Measurements from ENCODE around the gene SVEP1. TPM values are rescaled to one million over a fixed set of nuclear protein-coding genes. Genes with fewer than 3 reads are reported as not detected.
"Not testable (repeated sequence)": the region's sequence is repeated elsewhere in the genome, so short reads cannot be mapped to it uniquely, and the experiment has no call there.

Gene SVEP1
- total RNA-seq, 1 experiment from 2014 or later, result 0.05 TPM

- no peak overlapping the region for H3K27ac ChIP-seq (ENCODE audit: low read length)
- ATAC-seq, result no peak
- no peak for TF ChIP-seq POLR2AphosphoS5 (IDR thresholded peaks at IDR 0.05; ENCODE audit: low read depth, low read length)
- TF ChIP-seq, protein P1, sequence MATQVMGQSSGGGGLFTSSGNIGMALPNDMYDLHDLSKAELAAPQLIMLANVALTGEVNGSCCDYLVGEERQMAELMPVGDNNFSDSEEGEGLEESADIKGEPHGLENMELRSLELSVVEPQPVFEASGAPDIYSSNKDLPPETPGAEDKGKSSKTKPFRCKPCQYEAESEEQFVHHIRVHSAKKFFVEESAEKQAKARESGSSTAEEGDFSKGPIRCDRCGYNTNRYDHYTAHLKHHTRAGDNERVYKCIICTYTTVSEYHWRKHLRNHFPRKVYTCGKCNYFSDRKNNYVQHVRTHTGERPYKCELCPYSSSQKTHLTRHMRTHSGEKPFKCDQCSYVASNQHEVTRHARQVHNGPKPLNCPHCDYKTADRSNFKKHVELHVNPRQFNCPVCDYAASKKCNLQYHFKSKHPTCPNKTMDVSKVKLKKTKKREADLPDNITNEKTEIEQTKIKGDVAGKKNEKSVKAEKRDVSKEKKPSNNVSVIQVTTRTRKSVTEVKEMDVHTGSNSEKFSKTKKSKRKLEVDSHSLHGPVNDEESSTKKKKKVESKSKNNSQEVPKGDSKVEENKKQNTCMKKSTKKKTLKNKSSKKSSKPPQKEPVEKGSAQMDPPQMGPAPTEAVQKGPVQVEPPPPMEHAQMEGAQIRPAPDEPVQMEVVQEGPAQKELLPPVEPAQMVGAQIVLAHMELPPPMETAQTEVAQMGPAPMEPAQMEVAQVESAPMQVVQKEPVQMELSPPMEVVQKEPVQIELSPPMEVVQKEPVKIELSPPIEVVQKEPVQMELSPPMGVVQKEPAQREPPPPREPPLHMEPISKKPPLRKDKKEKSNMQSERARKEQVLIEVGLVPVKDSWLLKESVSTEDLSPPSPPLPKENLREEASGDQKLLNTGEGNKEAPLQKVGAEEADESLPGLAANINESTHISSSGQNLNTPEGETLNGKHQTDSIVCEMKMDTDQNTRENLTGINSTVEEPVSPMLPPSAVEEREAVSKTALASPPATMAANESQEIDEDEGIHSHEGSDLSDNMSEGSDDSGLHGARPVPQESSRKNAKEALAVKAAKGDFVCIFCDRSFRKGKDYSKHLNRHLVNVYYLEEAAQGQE (IDR thresholded peaks at IDR 0.05; ENCODE audit: insufficient read depth in 1 of 2, low read depth in 2 of 2, low read length in 1 of 2), result no peak
- TF ChIP-seq, protein P2, sequence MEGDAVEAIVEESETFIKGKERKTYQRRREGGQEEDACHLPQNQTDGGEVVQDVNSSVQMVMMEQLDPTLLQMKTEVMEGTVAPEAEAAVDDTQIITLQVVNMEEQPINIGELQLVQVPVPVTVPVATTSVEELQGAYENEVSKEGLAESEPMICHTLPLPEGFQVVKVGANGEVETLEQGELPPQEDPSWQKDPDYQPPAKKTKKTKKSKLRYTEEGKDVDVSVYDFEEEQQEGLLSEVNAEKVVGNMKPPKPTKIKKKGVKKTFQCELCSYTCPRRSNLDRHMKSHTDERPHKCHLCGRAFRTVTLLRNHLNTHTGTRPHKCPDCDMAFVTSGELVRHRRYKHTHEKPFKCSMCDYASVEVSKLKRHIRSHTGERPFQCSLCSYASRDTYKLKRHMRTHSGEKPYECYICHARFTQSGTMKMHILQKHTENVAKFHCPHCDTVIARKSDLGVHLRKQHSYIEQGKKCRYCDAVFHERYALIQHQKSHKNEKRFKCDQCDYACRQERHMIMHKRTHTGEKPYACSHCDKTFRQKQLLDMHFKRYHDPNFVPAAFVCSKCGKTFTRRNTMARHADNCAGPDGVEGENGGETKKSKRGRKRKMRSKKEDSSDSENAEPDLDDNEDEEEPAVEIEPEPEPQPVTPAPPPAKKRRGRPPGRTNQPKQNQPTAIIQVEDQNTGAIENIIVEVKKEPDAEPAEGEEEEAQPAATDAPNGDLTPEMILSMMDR (IDR thresholded peaks at IDR 0.05), result no peak
- no peak for TF ChIP-seq TCF7L2 (IDR thresholded peaks at IDR 0.05; ENCODE audit: low read depth, low read length)
- no peak for TF ChIP-seq SIN3A (IDR thresholded peaks at IDR 0.05; ENCODE audit: borderline replicate concordance, insufficient read depth, low read depth, low read length)
- H3K36me3 ChIP-seq (ENCODE audit: control insufficient read depth, insufficient read depth, low read length), result no peaks in the 10 kb centered on the region
- POLR2A ChIA-PET, result no interaction called here
- no TSS peak for BruUV-seq (replicated peaks)
- in situ Hi-C loops (cut with HindIII; ENCODE audit: low pct_unique_long_range_greater_than_20kb, low sequenced_read_pairs) (no loop called here), intact Hi-C loops (cut with micrococcal nuclease; ENCODE audit: unreplicated experiment) (no loop called here)
- no peaks in the 10 kb centered on the region; the same call in 1 of the 2 replicates for H3K27me3 ChIP-seq (ENCODE audit: control insufficient read depth, insufficient read depth, low read length)
- H3K4me1 ChIP-seq (ENCODE audit: control insufficient read depth, insufficient read depth, low read length), result no peaks in the 10 kb centered on the region
- H3K9me3 ChIP-seq (ENCODE audit: control insufficient read depth, insufficient read depth, low read depth, low read length), result no peaks in the 10 kb centered on the region
- CTCF ChIA-PET, result no interaction called here
- no peak overlapping the region for H3K4me3 ChIP-seq (ENCODE audit: low read depth in 2 of 2, low read length in 2 of 2)
- no peak for DNase-seq (ENCODE audit: low read depth, low spot score)
Measured at GRCh38 chr9:110404473-110404872, 175.1 kb downstream of the SVEP1 start.

DNA sequence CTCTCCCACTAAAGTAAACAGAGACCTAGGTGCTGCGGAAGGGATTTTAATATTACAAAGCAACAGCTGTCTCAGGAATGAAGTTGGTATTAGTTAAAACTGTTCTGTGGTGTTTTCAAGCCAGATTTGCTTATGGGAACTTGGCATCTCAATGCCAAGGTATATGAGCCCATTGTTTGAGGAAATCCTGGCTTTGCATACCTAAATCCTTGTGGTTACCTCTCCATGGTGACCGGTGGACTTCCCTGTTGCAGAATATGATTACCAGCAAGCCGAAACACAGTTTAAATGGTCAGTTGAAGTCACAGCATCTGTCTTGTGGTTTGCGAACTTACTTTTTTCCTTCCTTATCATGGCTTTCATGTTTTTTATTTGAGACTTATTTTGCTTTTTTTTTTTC is 179.6 kb downstream of the SVEP1 start:
- H3K9me3 ChIP-seq (ENCODE audit: control insufficient read depth, insufficient read depth, low read depth, low read length), result no peaks in the 10 kb centered on the region
- TF ChIP-seq TCF7L2 (IDR thresholded peaks at IDR 0.05; ENCODE audit: low read depth, low read length) (no peak), SIN3A (IDR thresholded peaks at IDR 0.05; ENCODE audit: borderline replicate concordance, insufficient read depth, low read depth, low read length) (no peak), POLR2AphosphoS5 (IDR thresholded peaks at IDR 0.05; ENCODE audit: low read depth, low read length) (no peak)
- TF ChIP-seq, protein P2 (IDR thresholded peaks at IDR 0.05), result no peak
- TF ChIP-seq, protein P1 (IDR thresholded peaks at IDR 0.05; ENCODE audit: insufficient read depth in 1 of 2, low read depth in 2 of 2, low read length in 1 of 2), result no peak
- intact Hi-C loops (cut with micrococcal nuclease; ENCODE audit: unreplicated experiment) (no loop called here), in situ Hi-C loops (cut with HindIII; ENCODE audit: low pct_unique_long_range_greater_than_20kb, low sequenced_read_pairs) (no loop called here)
- no peak for ATAC-seq
- no peaks in the 10 kb centered on the region for H3K4me1 ChIP-seq (ENCODE audit: control insufficient read depth, insufficient read depth, low read length)
- no peak for DNase-seq (ENCODE audit: low read depth, low spot score)
- H3K27ac ChIP-seq (ENCODE audit: low read length), result no peak overlapping the region
- ChIA-PET CTCF (no interaction called here), POLR2A (no interaction called here)
- H3K36me3 ChIP-seq (ENCODE audit: control insufficient read depth, insufficient read depth, low read length), result no peaks in the 10 kb centered on the region
- no peaks in the 10 kb centered on the region; the same call in 1 of the 2 replicates for H3K27me3 ChIP-seq (ENCODE audit: control insufficient read depth, insufficient read depth, low read length)
- H3K4me3 ChIP-seq (ENCODE audit: low read depth in 2 of 2, low read length in 2 of 2), result no peak overlapping the region
- BruUV-seq (replicated peaks), result no TSS peak

DNA sequence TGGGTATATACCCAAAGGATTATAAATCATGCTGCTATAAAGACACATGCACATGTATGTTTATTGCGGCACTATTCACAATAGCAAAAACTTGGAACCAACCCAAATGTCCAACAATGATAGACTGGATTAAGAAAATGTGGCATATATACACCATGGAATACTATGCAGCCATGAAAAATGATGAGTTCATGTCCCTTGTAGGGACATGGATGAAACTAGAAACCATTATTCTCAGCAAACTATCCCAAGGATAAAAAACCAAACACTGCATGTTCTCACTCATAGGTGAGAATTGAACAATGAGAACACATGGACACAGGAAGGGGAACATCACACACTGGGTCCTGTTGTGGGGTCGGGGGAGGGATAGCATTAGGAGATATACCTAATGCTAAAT is 180.5 kb downstream of the SVEP1 start:
- H3K4me1 ChIP-seq (ENCODE audit: control insufficient read depth, insufficient read depth, low read length); in situ Hi-C loops (cut with HindIII; ENCODE audit: low pct_unique_long_range_greater_than_20kb, low sequenced_read_pairs); DNase-seq (ENCODE audit: low read depth, low spot score); POLR2A ChIA-PET; intact Hi-C loops (cut with micrococcal nuclease; ENCODE audit: unreplicated experiment); H3K27me3 ChIP-seq (ENCODE audit: control insufficient read depth, insufficient read depth, low read length); CTCF ChIA-PET; H3K36me3 ChIP-seq (ENCODE audit: control insufficient read depth, insufficient read depth, low read length); BruUV-seq (replicated peaks); ATAC-seq; H3K4me3 ChIP-seq (ENCODE audit: low read depth in 2 of 2, low read length in 2 of 2); H3K9me3 ChIP-seq (ENCODE audit: control insufficient read depth, insufficient read depth, low read depth, low read length); H3K27ac ChIP-seq (ENCODE audit: low read length): not testable (repeated sequence)
